Ishikawa (cell line): ENCODE measurements around the gene ANKRD55.

ENCODE experiments used
- CEBPB ChIP-seq: IDR thresholded peaks from 2 replicates; pipeline ENCODE4 v1.6.1; 2012
- CREB1 ChIP-seq: IDR thresholded peaks from 2 replicates; pipeline ENCODE4 v1.6.1; 2012; ENCODE audit warnings: low read depth
- EGR1 ChIP-seq: IDR thresholded peaks from 2 replicates; pipeline ENCODE4 v1.6.1; 2012
- EP300 ChIP-seq: IDR thresholded peaks from 2 replicates; pipeline ENCODE4 v1.6.1; 2012; ENCODE audit warnings: borderline replicate concordance
- FOXM1 ChIP-seq: IDR thresholded peaks from 2 replicates; pipeline ENCODE4 v1.6.1; 2012; ENCODE audit warnings: low read depth, borderline replicate concordance
- MAX ChIP-seq: IDR thresholded peaks from 2 replicates; pipeline ENCODE4 v1.6.1; 2012
- NFIC ChIP-seq: IDR thresholded peaks from 2 replicates; pipeline ENCODE4 v1.6.1; 2012
- RAD21 ChIP-seq: IDR thresholded peaks from 2 replicates; pipeline ENCODE4 v1.6.1; 2012; ENCODE audit warnings: low read depth
- REST ChIP-seq: IDR thresholded peaks from 2 replicates; pipeline ENCODE4 v1.6.1; 2012; ENCODE audit warnings: low read depth, mild to moderate bottlenecking
- TAF1 ChIP-seq: IDR thresholded peaks from 2 replicates; pipeline ENCODE4 v1.6.1; 2012; ENCODE audit warnings: low read depth, mild to moderate bottlenecking
- TCF12 ChIP-seq: IDR thresholded peaks from 2 replicates; pipeline ENCODE4 v1.6.1; 2012; ENCODE audit warnings: low read depth
- TEAD4 ChIP-seq: IDR thresholded peaks from 2 replicates; pipeline ENCODE4 v1.6.1; 2012
- YY1 ChIP-seq: IDR thresholded peaks from 2 replicates; pipeline ENCODE4 v1.6.1; 2012; ENCODE audit warnings: low read depth
- ZBTB7A ChIP-seq: IDR thresholded peaks from 2 replicates; pipeline ENCODE4 v1.6.1; 2012; ENCODE audit warnings: low read depth
- TF ChIP-seq, protein P1 (sequence below): IDR thresholded peaks from 2 replicates; pipeline ENCODE4 v1.6.1; 2012

Gene ANKRD55

GRCh38 chr5:56167519-56167918, 65.6 kb downstream of the ANKRD55 start:
- TF ChIP-seq RAD21 = no peak
- no peak for TF ChIP-seq REST
- no peak for TF ChIP-seq TEAD4
- no peak for TF ChIP-seq CEBPB
- no peak for TF ChIP-seq NFIC
- TF ChIP-seq TAF1 = no peak
- TF ChIP-seq TCF12 = no peak
- no peak for TF ChIP-seq EP300
- TF ChIP-seq ZBTB7A = no peak
- no peak for TF ChIP-seq YY1

DNA sequence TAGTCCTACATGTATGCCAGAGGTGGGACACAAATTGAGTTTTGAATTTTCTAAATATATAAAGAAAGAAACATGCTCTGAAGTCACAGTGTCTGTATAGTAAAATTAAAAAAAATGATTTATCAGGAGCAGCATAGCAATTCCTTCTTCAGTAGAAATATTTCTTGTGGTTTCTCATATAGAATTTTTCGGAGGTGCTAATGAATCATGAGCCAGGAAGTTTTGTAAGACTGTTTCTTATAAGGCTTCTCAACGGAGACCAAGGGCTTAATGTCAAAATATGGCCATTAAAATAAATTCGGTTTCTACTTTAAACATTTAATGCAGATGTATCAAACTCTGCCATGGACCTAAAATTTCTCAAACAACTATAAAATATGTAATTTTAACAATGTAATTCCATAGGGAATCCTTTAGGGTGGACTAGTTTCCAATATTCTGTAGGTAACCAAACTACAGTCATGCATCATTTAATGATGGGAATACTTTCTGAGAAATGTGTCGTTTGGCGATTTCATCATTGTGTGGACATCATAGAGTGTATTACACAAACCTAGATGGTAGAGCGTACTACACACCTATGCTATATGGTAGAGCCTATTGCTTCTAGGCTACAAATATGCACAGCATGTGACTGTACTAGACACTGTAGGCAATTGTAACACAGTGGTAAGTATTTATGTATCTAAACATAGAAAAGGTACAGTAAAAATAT, 66.3 kb downstream of the ANKRD55 start:
- TF ChIP-seq MAX (no peak), TCF12 (no peak), CEBPB (no peak), CREB1 (no peak), ZBTB7A (no peak), TAF1 (no peak), NFIC (no peak), REST (no peak), EP300 (no peak), TEAD4 (no peak), EGR1 (no peak), YY1 (no peak), RAD21 (no peak)
- TF ChIP-seq, protein P1, sequence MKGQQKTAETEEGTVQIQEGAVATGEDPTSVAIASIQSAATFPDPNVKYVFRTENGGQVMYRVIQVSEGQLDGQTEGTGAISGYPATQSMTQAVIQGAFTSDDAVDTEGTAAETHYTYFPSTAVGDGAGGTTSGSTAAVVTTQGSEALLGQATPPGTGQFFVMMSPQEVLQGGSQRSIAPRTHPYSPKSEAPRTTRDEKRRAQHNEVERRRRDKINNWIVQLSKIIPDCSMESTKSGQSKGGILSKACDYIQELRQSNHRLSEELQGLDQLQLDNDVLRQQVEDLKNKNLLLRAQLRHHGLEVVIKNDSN = no peak

GRCh38 chr5:56164376-56164775, 68.8 kb downstream of the ANKRD55 start:
- TF ChIP-seq EGR1 (no peak), ZBTB7A (no peak), YY1 (no peak), CREB1 (no peak), TEAD4 (no peak), EP300 (no peak), TCF12 (no peak), CEBPB (no peak), NFIC (no peak), REST (no peak), TAF1 (no peak), FOXM1 (no peak), RAD21 (no peak), MAX (no peak)
- TF ChIP-seq, protein P1 = no peak

DNA sequence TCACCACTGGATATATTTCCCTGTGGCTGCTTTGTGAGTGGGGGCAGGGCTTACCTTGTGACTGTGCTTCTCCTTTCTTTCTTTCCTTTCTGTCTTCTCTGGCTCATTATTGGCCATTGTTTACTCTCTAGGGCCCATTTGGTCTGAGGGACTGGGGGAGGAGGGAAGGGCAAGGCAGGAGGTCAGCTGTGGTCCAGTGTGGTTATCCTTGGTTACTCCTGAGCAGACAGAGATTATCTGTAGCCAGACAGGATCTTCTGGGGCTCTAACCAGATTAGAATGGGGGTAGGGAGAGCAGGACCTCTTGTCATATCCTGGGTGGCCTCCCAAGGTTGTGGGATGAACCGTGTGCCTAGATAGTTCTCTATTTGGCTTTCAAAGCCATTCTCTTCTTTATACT, 71.2 kb downstream of the ANKRD55 start:
- TF ChIP-seq RAD21 = no peak
- no peak for TF ChIP-seq CEBPB
- TF ChIP-seq NFIC = no peak
- no peak for TF ChIP-seq FOXM1
- no peak for TF ChIP-seq TEAD4
- TF ChIP-seq MAX = no peak
- TF ChIP-seq EP300 = no peak
- TF ChIP-seq REST = no peak
- TF ChIP-seq EGR1 = no peak
- no peak for TF ChIP-seq YY1
- no peak for TF ChIP-seq CREB1
- no peak for TF ChIP-seq ZBTB7A
- no peak for TF ChIP-seq TAF1
- no peak for TF ChIP-seq TCF12
- TF ChIP-seq, protein P1 = no peak
